Measurements from ENCODE around the gene UGT2A2.
A peak's percentile ranks its signal among the peaks of the same experiment; 100 is the strongest.

The UGT2A2 gene

DNA sequence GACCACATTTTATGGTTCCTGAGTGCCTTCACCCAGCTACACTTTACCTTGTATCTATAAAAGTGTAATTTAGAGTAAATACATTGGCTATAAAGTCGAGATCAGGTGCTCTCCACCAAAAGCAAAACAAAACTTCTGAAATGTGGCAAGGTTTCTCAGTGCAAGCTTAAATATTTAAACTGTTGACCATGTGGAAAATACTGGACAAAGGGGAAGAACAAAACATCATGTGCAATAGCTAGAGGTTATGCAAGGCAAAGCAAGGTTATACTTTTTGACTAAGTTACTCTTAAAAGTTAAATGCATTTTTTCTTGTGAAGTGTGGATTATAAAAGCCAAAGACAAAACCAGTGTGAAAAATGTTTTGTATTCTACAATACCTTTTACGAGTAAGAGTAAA lies 55.9 kb downstream of the UGT2A2 start:
- in situ Hi-C loops (cut with MboI; ENCODE audit: low pct_unique_long_range_greater_than_20kb, low sequenced_read_pairs), result no loop called here
- no peak for DNase-seq

DNA sequence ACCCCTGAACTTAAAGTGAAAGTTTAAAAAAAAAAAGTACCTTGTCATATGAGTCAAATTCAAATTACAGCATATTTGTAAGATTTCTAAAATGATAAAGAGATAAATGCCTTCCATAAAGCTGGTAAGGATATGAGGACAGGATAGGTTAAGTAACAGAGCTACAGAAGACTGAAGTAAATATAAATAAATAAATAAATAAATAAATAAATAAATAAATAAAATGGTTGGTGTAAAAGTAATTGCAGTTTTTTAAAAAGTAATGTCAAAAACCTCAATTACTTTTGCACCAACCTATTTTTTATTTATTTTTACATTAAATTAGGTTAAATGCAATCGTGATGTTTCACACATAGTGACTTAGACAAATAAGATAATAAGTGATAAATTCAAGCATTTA lies 62.2 kb downstream of the UGT2A2 start:
- in situ Hi-C loops (cut with MboI; ENCODE audit: low pct_unique_long_range_greater_than_20kb, low sequenced_read_pairs), result no loop called here
- no peak for DNase-seq

DNA sequence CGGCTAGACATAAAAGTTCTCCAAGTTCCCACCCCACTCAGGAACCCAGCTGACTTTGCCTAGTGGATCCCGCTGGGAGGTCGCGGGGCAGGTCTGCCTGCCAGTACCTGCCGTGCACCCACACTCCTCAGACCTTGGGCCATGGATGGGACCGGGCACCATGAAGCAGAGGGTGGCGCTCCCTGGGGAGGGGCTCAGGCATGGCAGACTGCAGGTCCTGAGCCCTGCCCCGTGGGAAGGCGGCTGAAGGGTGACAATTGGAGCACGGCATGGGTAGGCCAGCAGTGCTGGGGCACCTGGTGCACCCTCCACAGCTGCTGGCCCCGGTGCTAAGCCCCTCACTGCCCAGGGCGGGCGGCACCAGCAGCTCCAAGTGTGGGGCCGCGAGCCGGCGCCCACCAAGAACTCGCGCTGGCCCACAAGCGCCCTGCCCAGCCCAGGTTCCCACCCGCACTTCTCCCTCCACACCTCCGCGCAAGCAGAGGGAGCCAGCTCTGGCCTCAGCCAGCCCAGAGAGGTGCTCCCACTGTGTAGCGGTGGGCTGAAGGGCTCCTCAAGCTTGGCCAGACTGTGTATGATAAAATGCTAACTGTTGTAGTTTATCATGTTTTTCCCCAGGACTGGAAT lies 63.1 kb downstream of the UGT2A2 start:
- in situ Hi-C loops (cut with MboI; ENCODE audit: low pct_unique_long_range_greater_than_20kb, low sequenced_read_pairs), result no loop called here
- no peak for DNase-seq

DNA sequence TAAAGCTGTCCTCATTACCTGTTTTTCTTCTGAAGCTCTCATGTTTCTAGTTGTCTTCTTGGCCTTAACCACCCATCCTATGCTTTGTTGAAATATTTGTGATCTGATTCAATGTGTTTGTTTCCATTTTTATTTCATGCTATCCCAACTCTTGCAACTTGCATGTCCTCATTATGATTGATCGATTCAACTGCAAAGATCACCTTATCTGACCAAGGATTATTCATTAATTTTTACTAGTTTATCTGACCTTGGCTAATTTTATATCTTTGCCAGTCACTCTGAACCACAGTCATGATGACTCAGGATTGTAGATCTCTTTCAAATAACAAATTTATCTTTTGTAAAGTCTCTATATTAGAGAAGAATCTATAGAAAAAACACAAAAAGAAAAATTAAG lies 70.7 kb downstream of the UGT2A2 start:
- in situ Hi-C loops (cut with MboI; ENCODE audit: low pct_unique_long_range_greater_than_20kb, low sequenced_read_pairs), result no loop called here
- DNase-seq, result no peak

DNA sequence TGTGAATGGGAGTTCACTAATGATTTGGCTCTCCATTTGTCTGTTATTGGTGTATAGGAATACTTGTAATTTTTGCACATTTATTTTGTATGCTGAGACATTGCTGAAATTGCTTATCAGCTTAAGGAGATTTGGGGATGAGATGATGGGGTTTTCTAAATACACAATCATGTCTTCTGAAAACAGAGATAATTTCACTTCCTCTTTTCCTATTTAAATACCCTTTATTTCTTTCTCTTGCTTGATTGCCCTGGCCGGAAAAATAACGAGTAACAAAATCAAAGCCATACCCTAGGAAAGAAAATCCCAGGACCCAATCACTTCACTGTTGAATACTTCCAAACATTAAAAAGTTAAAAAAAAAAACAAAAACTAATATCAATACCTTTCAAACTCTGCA lies 76.0 kb downstream of the UGT2A2 start:
- in situ Hi-C loops (cut with MboI; ENCODE audit: low pct_unique_long_range_greater_than_20kb, low sequenced_read_pairs), result no loop called here

DNA sequence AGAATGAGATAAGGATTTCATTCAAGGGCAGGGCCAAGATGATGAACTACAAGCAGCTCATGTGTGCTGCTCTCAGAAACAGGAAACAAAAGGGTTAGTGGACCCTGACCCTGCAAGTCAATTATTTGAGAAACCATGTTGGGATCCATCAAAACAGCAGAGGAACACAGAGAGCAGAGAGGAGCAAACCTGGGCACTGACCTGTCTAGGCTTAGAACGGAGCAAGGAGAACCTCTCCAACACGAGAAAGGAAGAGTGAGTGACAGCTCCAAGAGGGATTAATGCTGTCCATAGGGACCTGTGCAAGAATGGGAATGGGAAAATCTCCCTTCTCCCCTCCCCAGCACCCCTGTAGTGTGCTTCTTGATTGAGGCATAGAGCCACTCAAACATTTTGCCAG lies 89.8 kb downstream of the UGT2A2 start:
- DNase-seq, result no peak
- in situ Hi-C loops (cut with MboI; ENCODE audit: low pct_unique_long_range_greater_than_20kb, low sequenced_read_pairs), result no loop called here

More for the DNA sequence above, 76.0 kb downstream of the UGT2A2 start:
- DNase-seq, result no peak

DNA sequence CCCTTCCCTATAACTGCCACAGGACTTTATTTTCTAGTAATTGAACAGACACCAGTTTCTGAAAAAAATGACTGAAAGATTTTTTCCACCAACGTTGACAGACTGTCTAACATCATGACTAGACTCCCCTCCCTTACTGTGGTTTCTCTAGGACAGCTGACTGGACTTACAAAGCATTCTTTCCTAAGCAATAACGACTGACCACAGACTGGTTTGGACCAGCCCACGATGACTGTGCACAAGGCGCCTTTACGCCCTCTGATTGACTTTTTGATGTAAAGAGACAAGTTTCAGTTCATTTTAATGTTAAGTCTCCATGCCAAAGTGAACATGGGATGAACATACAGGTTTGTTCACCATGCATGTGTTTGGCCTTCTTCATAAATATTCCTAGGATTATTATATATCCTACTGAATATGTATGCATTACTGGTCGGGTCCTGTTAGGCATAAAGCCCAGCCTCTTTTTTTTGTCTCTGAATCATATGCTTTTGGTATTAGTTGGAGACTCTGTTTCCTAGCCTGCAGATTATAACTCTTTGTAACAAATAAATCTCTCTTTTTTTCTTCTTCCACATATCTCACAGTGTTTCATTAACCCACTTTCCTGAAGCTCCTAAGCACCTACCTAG lies 93.2 kb downstream of the UGT2A2 start:
- in situ Hi-C loops (cut with MboI; ENCODE audit: low pct_unique_long_range_greater_than_20kb, low sequenced_read_pairs), result no loop called here
- peak; percentile 35 for DNase-seq

Measured in KBM-7 (cell line).